GM19372 (cell line): ENCODE results near the gene CD244.
"Not testable (repeated sequence)": the region's sequence is repeated elsewhere in the genome, so short reads cannot be mapped to it uniquely, and the experiment has no call there.

ENCODE experiments used
- ATAC-seq: cut with Tn5 transposase; IDR thresholded peaks from one replicate; pipeline ENCODE4 v1.9.1; 2021; ENCODE audit warnings: mild to moderate bottlenecking, low read depth, moderate library complexity; ENCODE audit not compliant: unreplicated experiment

CD244 gene

GRCh38 chr1:160880216-160880615 lies 17.5 kb upstream of the CD244 start:
- ATAC-seq: no peak

GRCh38 chr1:160879056-160879455 lies 16.4 kb upstream of the CD244 start:
- ATAC-seq: no peak

GRCh38 chr1:160877221-160877620 lies 14.5 kb upstream of the CD244 start:
- no peak for ATAC-seq

GRCh38 chr1:160876311-160876710 lies 13.6 kb upstream of the CD244 start:
- ATAC-seq: no peak

- not testable (repeated sequence) for ATAC-seq
Observed at GRCh38 chr1:160875591-160875990, 12.9 kb upstream of the CD244 start.

GRCh38 chr1:160874935-160875334 lies 12.2 kb upstream of the CD244 start:
- ATAC-seq: no peak

GRCh38 chr1:160868141-160868540 lies 5.5 kb upstream of the CD244 start:
- ATAC-seq: no peak

- not testable (repeated sequence) for ATAC-seq
Observed at GRCh38 chr1:160867651-160868050, 5.0 kb upstream of the CD244 start.

- no peak for ATAC-seq
Observed at GRCh38 chr1:160866695-160867260, 4.1 kb upstream of the CD244 start.

- ATAC-seq: no peak
Observed at GRCh38 chr1:160866001-160866694, 3.5 kb upstream of the CD244 start.

- ATAC-seq: no peak
Observed at GRCh38 chr1:160865337-160865736, 2.6 kb upstream of the CD244 start.

- ATAC-seq: no peak
Observed at GRCh38 chr1:160864173-160864572, 1.5 kb upstream of the CD244 start.

- ATAC-seq: no peak
Observed at GRCh38 chr1:160863774-160864131, 1.1 kb upstream of the CD244 start.

GRCh38 chr1:160863061-160863773 lies 530 bp upstream of the CD244 start:
- ATAC-seq: no peak

- no peak for ATAC-seq
Observed at GRCh38 chr1:160860840-160861505, 1.7 kb downstream of the CD244 start.

GRCh38 chr1:160859166-160859565 lies 3.5 kb downstream of the CD244 start:
- ATAC-seq: no peak

- no peak for ATAC-seq
Observed at GRCh38 chr1:160858507-160858906, 4.2 kb downstream of the CD244 start.

GRCh38 chr1:160858097-160858496 lies 4.6 kb downstream of the CD244 start:
- ATAC-seq: no peak

- ATAC-seq: no peak
Observed at GRCh38 chr1:160855181-160855981, 7.3 kb downstream of the CD244 start.

- no peak for ATAC-seq
Observed at GRCh38 chr1:160853754-160854153, 8.9 kb downstream of the CD244 start.

- no peak for ATAC-seq
Observed at GRCh38 chr1:160853014-160853413, 9.7 kb downstream of the CD244 start.
